OCI-LY3 (cell line): ENCODE data around the gene UPB1.

Source experiments
- EZH2phosphoT487 ChIP-seq: fragments of 200-600 bp; shearing (Covaris generic); IDR thresholded peaks from 2 replicates; pipeline ENCODE4 v1.6.1; 2018; ENCODE audit warnings: antibody characterized with exemption, mixed run types, low read depth
- TF ChIP-seq, protein P1 (sequence below): fragments of 200-600, 300-600 bp; sonication (generic); IDR thresholded peaks from 2 replicates; pipeline ENCODE4 v1.5.1; 2014; ENCODE audit warnings: antibody characterized with exemption, low read length, low read depth

- TF ChIP-seq, protein P1, sequence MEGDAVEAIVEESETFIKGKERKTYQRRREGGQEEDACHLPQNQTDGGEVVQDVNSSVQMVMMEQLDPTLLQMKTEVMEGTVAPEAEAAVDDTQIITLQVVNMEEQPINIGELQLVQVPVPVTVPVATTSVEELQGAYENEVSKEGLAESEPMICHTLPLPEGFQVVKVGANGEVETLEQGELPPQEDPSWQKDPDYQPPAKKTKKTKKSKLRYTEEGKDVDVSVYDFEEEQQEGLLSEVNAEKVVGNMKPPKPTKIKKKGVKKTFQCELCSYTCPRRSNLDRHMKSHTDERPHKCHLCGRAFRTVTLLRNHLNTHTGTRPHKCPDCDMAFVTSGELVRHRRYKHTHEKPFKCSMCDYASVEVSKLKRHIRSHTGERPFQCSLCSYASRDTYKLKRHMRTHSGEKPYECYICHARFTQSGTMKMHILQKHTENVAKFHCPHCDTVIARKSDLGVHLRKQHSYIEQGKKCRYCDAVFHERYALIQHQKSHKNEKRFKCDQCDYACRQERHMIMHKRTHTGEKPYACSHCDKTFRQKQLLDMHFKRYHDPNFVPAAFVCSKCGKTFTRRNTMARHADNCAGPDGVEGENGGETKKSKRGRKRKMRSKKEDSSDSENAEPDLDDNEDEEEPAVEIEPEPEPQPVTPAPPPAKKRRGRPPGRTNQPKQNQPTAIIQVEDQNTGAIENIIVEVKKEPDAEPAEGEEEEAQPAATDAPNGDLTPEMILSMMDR: no peak
- no peak for TF ChIP-seq EZH2phosphoT487
Observed at GRCh38 chr22:24496661-24497060, 1.5 kb downstream of the UPB1 start.
